H9 (cell line): Measurements from ENCODE around the gene FEM1B. TPM values are rescaled to one million over a fixed set of nuclear protein-coding genes. Genes with fewer than 3 reads are reported as not detected.
A peak's percentile ranks its signal among the peaks of the same experiment; 100 is the strongest.

Experiments used
- DNase-seq: peaks from one replicate; pipeline ENCODE4 v3.0.0-alpha.2; 2017
- H2AFZ ChIP-seq: one replicate; pipeline ENCODE4 v1.6.1; 2013; ENCODE audit warnings: mild to moderate bottlenecking, low read length, control low read depth, moderate library complexity
- H2AK5ac ChIP-seq: 2 replicates; pipeline ENCODE4 v1.6.1; 2013; ENCODE audit warnings: low read length, control low read depth, mixed read lengths; ENCODE audit not compliant: insufficient read length
- H2BK120ac ChIP-seq: one replicate; pipeline ENCODE4 v1.6.1; 2013; ENCODE audit warnings: low read depth, mild to moderate bottlenecking, low read length, control low read depth, inconsistent platforms; ENCODE audit not compliant: poor library complexity, severe bottlenecking
- H2BK12ac ChIP-seq: 2 replicates; pipeline ENCODE4 v1.6.1; 2013; ENCODE audit warnings: low read length, control low read depth, mixed read lengths, low read depth; ENCODE audit not compliant: insufficient read length
- H2BK15ac ChIP-seq: 2 replicates; pipeline ENCODE4 v1.6.1; 2013; ENCODE audit warnings: low read depth, low read length, control low read depth
- H2BK20ac ChIP-seq: one replicate; pipeline ENCODE4 v1.6.1; 2013; ENCODE audit warnings: low read depth, mild to moderate bottlenecking, low read length, control low read depth, inconsistent platforms; ENCODE audit not compliant: poor library complexity, severe bottlenecking
- H2BK5ac ChIP-seq: 2 replicates; pipeline ENCODE4 v1.6.1; 2013; ENCODE audit warnings: low read length, control low read depth, mixed read lengths; ENCODE audit not compliant: insufficient read length
- H3K14ac ChIP-seq: 2 replicates; pipeline ENCODE4 v1.6.1; 2013; ENCODE audit warnings: low read length, control low read depth; ENCODE audit not compliant: insufficient read depth
- H3K18ac ChIP-seq: 2 replicates; pipeline ENCODE4 v1.6.1; 2013; ENCODE audit warnings: low read depth, mild to moderate bottlenecking, mixed read lengths, low read length, control low read depth; ENCODE audit not compliant: insufficient read length
- H3K23ac ChIP-seq: 2 replicates; pipeline ENCODE4 v1.6.1; 2013; ENCODE audit warnings: low read length, control low read depth, mixed read lengths, low read depth; ENCODE audit not compliant: insufficient read length
- H3K23me2 ChIP-seq: 2 replicates; pipeline ENCODE4 v1.6.1; 2013; ENCODE audit warnings: low read depth, mild to moderate bottlenecking, mixed read lengths, low read length, control low read depth; ENCODE audit not compliant: insufficient read length, poor library complexity, severe bottlenecking
- H3K27ac ChIP-seq: 2 replicates; pipeline ENCODE4 v1.5.1; 2013; ENCODE audit warnings: low read length, control low read depth, mixed read lengths, low read depth; ENCODE audit not compliant: insufficient read length
- H3K27me3 ChIP-seq: 2 replicates; pipeline ENCODE4 v1.6.1; 2013; ENCODE audit warnings: low read length, control low read depth, inconsistent platforms; ENCODE audit not compliant: insufficient read depth
- H3K4ac ChIP-seq: 2 replicates; pipeline ENCODE4 v1.6.1; 2013; ENCODE audit warnings: low read depth, mild to moderate bottlenecking, control low read depth, inconsistent platforms, low read length, moderate library complexity
- H3K4me1 ChIP-seq: 2 replicates; pipeline ENCODE4 v1.6.1; 2013; ENCODE audit warnings: low read length, control low read depth, inconsistent platforms; ENCODE audit not compliant: insufficient read depth
- H3K4me2 ChIP-seq: 2 replicates; pipeline ENCODE4 v1.6.1; 2013; ENCODE audit warnings: low read length, control low read depth, mixed read lengths; ENCODE audit not compliant: insufficient read length, insufficient read depth
- H3K56ac ChIP-seq: 2 replicates; pipeline ENCODE4 v1.6.1; 2013; ENCODE audit warnings: low read depth, mild to moderate bottlenecking, mixed read lengths, low read length, control low read depth; ENCODE audit not compliant: insufficient read length
- H3K79me1 ChIP-seq: 2 replicates; pipeline ENCODE4 v1.6.1; 2013; ENCODE audit warnings: low read depth, mild to moderate bottlenecking, moderate library complexity, low read length, control low read depth, inconsistent platforms; ENCODE audit not compliant: insufficient read depth, poor library complexity, severe bottlenecking
- H3K79me2 ChIP-seq: 2 replicates; pipeline ENCODE4 v1.6.1; 2013; ENCODE audit warnings: low read length, control low read depth, inconsistent platforms; ENCODE audit not compliant: insufficient read depth
- H3K9ac ChIP-seq: 2 replicates; pipeline ENCODE4 v1.6.1; 2013; ENCODE audit warnings: low read length, control low read depth, mixed read lengths; ENCODE audit not compliant: insufficient read length; ENCODE audit errors: extremely low read depth
- H3K9me3 ChIP-seq: one replicate; pipeline ENCODE4 v1.6.1; 2013; ENCODE audit warnings: low read depth, low read length, inconsistent platforms; ENCODE audit not compliant: control insufficient read depth
- H3T11ph ChIP-seq: one replicate; pipeline ENCODE4 v1.6.1; 2013; ENCODE audit warnings: mild to moderate bottlenecking, low read length, control low read depth, inconsistent platforms
- H4K20me1 ChIP-seq: one replicate; pipeline ENCODE4 v1.6.1; 2013; ENCODE audit not compliant: control insufficient read depth, insufficient read length, insufficient read depth
- H4K5ac ChIP-seq: 2 replicates; pipeline ENCODE4 v1.6.1; 2013; ENCODE audit warnings: low read depth, mild to moderate bottlenecking, mixed read lengths, low read length, control low read depth; ENCODE audit not compliant: insufficient read length
- H4K8ac ChIP-seq: replicated peaks from 2 replicates; pipeline ENCODE4 v1.6.1; 2013; ENCODE audit warnings: low read length, control low read depth, mixed read lengths, low read depth; ENCODE audit not compliant: insufficient read length
- H4K91ac ChIP-seq: 2 replicates; pipeline ENCODE4 v1.6.1; 2013; ENCODE audit warnings: low read depth, mild to moderate bottlenecking, moderate library complexity, mixed read lengths, low read length, control low read depth; ENCODE audit not compliant: insufficient read length
- H3K27ac Mint-ChIP-seq, 3 experiments: 2 replicates in 2 of 3; 3 replicates in 1 of 3; pipeline ENCODE4 v1.8.0; 2020 to 2021; ENCODE audit warnings: mixed read lengths in 3 of 3, mild to moderate bottlenecking in 1 of 3, moderate library complexity in 1 of 3
- H3K27me3 Mint-ChIP-seq: 2 replicates; pipeline ENCODE4 v1.8.0; 2021; ENCODE audit warnings: low read depth, mild to moderate bottlenecking, moderate library complexity, mixed read lengths
- H3K36me3 Mint-ChIP-seq, 3 experiments: 2 replicates in 2 of 3; 3 replicates in 1 of 3; pipeline ENCODE4 v1.8.0; 2020 to 2021; ENCODE audit warnings: low read depth in 3 of 3, mixed read lengths in 3 of 3; ENCODE audit not compliant: insufficient read depth in 1 of 3
- H3K4me1 Mint-ChIP-seq, 2 experiments: 2 replicates each; pipeline ENCODE4 v1.8.0; 2020; ENCODE audit warnings: mixed read lengths in 2 of 2
- H3K4me3 Mint-ChIP-seq, 2 experiments: 2 replicates in 1 of 2; 3 replicates in 1 of 2; pipeline ENCODE4 v1.8.0; 2020 to 2021; ENCODE audit warnings: mild to moderate bottlenecking in 2 of 2, mixed read lengths in 2 of 2, moderate library complexity in 1 of 2
- H3K9me3 Mint-ChIP-seq, 2 experiments: 2 replicates in 1 of 2; 3 replicates in 1 of 2; pipeline ENCODE4 v1.8.0; 2020; ENCODE audit warnings: mild to moderate bottlenecking in 2 of 2, mixed read lengths in 2 of 2, moderate library complexity in 1 of 2
- CTCF ChIP-seq: fragments of 200-600 bp; sonication (generic); conservative IDR thresholded peaks from 3 replicates; pipeline ENCODE4 v1.8.0; 2021; ENCODE audit warnings: antibody characterized with exemption, mild to moderate bottlenecking
- WGBS: extraction: QIAGEN DNeasy Blood & Tissue Kit; methylation state at CpG from one replicate; pipeline ENCODE4 v1.1.7; 2013; ENCODE audit warnings: missing lambda C conversion rate, low lambda C conversion rate, mixed read lengths; ENCODE audit not compliant: insufficient read length; ENCODE audit errors: extremely low coverage; 5-methylcytosine and 5-hydroxymethylcytosine counted together
- total RNA-seq: library from RNA; stranded (reverse); gene quantifications from 2 replicates; pipeline ENCODE4 v1.2.1, GENCODE V29; 2021

Gene FEM1B
- total RNA-seq, 1 experiment from 2014 or later, result 77.9 TPM

GRCh38 chr15:68310178-68310803 is 32.7 kb downstream of the FEM1B start:
- H3K56ac ChIP-seq, result no peak overlapping the region
- no peak overlapping the region for H2BK5ac ChIP-seq
- no peak overlapping the region for H3K27ac ChIP-seq
- Mint-ChIP-seq H3K27ac (peak overlapping the region in 2 of 3 experiments; percentile 34 to 56; a peak in 2 of 7 replicates), H3K4me1 (peaks cover 33 to 62% of the 10 kb centered on the region in 2 experiments), H3K36me3 (no peaks in the 10 kb centered on the region), H3K27me3 (peaks cover 2% of the 10 kb centered on the region; the same call in 1 of the 2 replicates), H3K4me3 (no peak overlapping the region), H3K9me3 (no peaks in the 10 kb centered on the region)
- no peak overlapping the region for H3K4ac ChIP-seq
- H3K27me3 ChIP-seq, result no peaks in the 10 kb centered on the region
- no peak overlapping the region for H3K23ac ChIP-seq
- H3T11ph ChIP-seq, result no peak overlapping the region
- no peak overlapping the region for H4K91ac ChIP-seq
- no peak overlapping the region for H3K4me2 ChIP-seq
- no peaks in the 10 kb centered on the region for H4K20me1 ChIP-seq
- no peak overlapping the region for H2BK15ac ChIP-seq
- WGBS, result no CpG with 5 or more reads among the region's 7 CpGs
- no peak overlapping the region for H3K9ac ChIP-seq
- no peak overlapping the region for H4K5ac ChIP-seq
- H3K14ac ChIP-seq, result no peak overlapping the region
- no peak overlapping the region for H2BK20ac ChIP-seq
- no peak overlapping the region for H2AFZ ChIP-seq
- H3K18ac ChIP-seq, result no peak overlapping the region
- no peaks in the 10 kb centered on the region for H3K79me1 ChIP-seq
- no peak overlapping the region for H4K8ac ChIP-seq
- H3K79me2 ChIP-seq, result no peaks in the 10 kb centered on the region
- H2BK12ac ChIP-seq, result no peak overlapping the region
- no peaks in the 10 kb centered on the region for H3K23me2 ChIP-seq
- H3K4me1 ChIP-seq, result no peaks in the 10 kb centered on the region; the same call in 1 of the 2 replicates
- H2AK5ac ChIP-seq, result no peak overlapping the region
- DNase-seq, result peak; percentile 27
- H2BK120ac ChIP-seq, result no peak overlapping the region
- TF ChIP-seq CTCF, result no peak
- H3K9me3 ChIP-seq, result no peaks in the 10 kb centered on the region
